SU-DHL-6 (cell line): Measurements from ENCODE around the gene GRIFIN.

Experiments used
- H2AFZ ChIP-seq: fragments of 200-600 bp; sonication (generic); 2 replicates; pipeline ENCODE4 v1.6.1; 2014; ENCODE audit warnings: low read depth, mild to moderate bottlenecking, moderate library complexity, mixed read lengths, antibody characterized with exemption, low read length; ENCODE audit not compliant: severe bottlenecking
- H3F3A ChIP-seq: fragments of 200-600 bp; shearing (Covaris generic); 2 replicates; pipeline ENCODE4 v1.6.0; 2016; ENCODE audit warnings: antibody characterized with exemption, mild to moderate bottlenecking; ENCODE audit not compliant: insufficient read depth
- H3K27ac ChIP-seq: fragments of 200-600 bp; sonication (generic); 2 replicates; pipeline ENCODE4 v1.5.1; 2016; ENCODE audit warnings: low read depth, mild to moderate bottlenecking, low read length, moderate library complexity, mixed read lengths
- H3K27me3 ChIP-seq: fragments of 200-600 bp; sonication (generic), shearing (Covaris generic); 2 replicates; pipeline ENCODE4 v1.6.0; 2014; ENCODE audit warnings: mild to moderate bottlenecking, low read length
- H3K36me3 ChIP-seq: fragments of 200-600 bp; sonication (generic); 2 replicates; pipeline ENCODE4 v1.6.1; 2014; ENCODE audit warnings: mild to moderate bottlenecking, low read length, mixed read lengths
- H3K4me2 ChIP-seq: fragments of 300-600, 200-600 bp; shearing (Covaris generic), sonication (generic); 2 replicates; pipeline ENCODE4 v1.6.0; 2014; ENCODE audit warnings: low read length, low read depth, mild to moderate bottlenecking; ENCODE audit not compliant: poor library complexity, severe bottlenecking
- H3K4me3 ChIP-seq: fragments of 200-600 bp; sonication (generic); 2 replicates; pipeline ENCODE4 v1.5.1; 2014; ENCODE audit warnings: antibody characterized with exemption, low read length, mild to moderate bottlenecking, mixed read lengths; ENCODE audit not compliant: insufficient read depth, poor library complexity, severe bottlenecking
- H3K79me2 ChIP-seq: fragments of 200-600 bp; sonication (generic); 2 replicates; pipeline ENCODE4 v1.6.1; 2014; ENCODE audit warnings: mild to moderate bottlenecking, low read length, moderate library complexity; ENCODE audit not compliant: insufficient read depth
- H3K9ac ChIP-seq: fragments of 200-600 bp; sonication (generic); 2 replicates; pipeline ENCODE4 v1.7.0; 2014; ENCODE audit warnings: mild to moderate bottlenecking, low read length
- H3K9me2 ChIP-seq: fragments of 200-600 bp; sonication (generic); replicated peaks from 2 replicates; pipeline ENCODE4 v1.6.1; 2014; ENCODE audit warnings: low read length; ENCODE audit not compliant: insufficient read depth
- H3K9me3 ChIP-seq: fragments of 200-600 bp; sonication (generic); 2 replicates; pipeline ENCODE4 v1.6.1; 2014; ENCODE audit warnings: low read length, mixed read lengths; ENCODE audit not compliant: insufficient read depth
- H4K20me1 ChIP-seq: fragments of 200-600 bp; sonication (generic); 2 replicates; pipeline ENCODE4 v1.6.1; 2014; ENCODE audit warnings: low read depth, mild to moderate bottlenecking, antibody characterized with exemption, low read length, moderate library complexity, mixed read lengths
- EZH2phosphoT487 ChIP-seq: fragments of 200-600 bp; sonication (generic), shearing (Covaris generic); conservative IDR thresholded peaks from 2 replicates; pipeline ENCODE4 v1.6.1; 2018; ENCODE audit warnings: mild to moderate bottlenecking, antibody characterized with exemption, low read length, moderate library complexity, mixed read lengths
- TF ChIP-seq, protein P1 (sequence below): fragments of 200-600 bp; sonication (generic); IDR thresholded peaks from one replicate; pipeline ENCODE4 v1.5.1; 2017; ENCODE audit warnings: antibody characterized with exemption, mild to moderate bottlenecking, low read length, moderate library complexity; ENCODE audit not compliant: insufficient read depth, poor library complexity, severe bottlenecking

The GRIFIN gene

DNA sequence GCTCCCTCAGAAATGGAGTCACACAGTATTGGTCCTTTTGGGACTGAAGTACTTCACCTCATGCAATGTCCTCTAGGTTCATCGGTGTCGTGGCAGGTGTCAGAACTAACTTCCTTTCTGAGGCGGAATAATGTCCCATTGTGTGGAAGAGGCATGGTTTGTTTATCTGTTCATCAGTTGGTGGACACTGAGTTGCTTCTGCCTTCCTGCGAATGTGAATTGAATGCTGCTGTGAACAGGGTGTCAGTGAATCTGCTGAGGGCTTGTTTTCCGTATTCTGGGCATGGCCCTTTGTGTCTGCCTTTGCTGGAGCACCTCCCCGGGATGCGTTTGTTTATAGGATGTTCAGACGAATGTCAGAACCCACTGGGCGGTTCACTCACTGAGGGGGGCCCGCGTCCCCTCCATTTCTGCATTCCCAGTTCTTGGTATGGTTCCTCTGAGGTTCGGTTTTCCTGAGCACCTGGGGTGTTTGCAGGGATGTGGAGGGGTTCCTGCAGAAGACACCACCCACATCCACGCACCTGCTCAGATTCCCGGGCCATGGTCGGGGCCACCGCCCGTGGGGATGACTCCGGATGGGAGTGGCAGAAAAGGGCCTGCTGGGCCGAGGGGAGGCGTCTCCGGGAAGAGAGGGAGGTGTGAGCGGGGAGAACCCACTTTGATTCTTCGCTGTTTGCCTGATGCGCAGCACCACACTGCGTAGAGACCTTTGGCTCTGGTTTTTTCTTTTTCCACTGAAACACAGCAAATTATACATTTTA, 39.7 kb downstream of the GRIFIN start:
- Histone ChIP-seq H3K79me2 (no peaks in the 10 kb centered on the region), H3K36me3 (no peaks in the 10 kb centered on the region), H4K20me1 (no peaks in the 10 kb centered on the region)

DNA sequence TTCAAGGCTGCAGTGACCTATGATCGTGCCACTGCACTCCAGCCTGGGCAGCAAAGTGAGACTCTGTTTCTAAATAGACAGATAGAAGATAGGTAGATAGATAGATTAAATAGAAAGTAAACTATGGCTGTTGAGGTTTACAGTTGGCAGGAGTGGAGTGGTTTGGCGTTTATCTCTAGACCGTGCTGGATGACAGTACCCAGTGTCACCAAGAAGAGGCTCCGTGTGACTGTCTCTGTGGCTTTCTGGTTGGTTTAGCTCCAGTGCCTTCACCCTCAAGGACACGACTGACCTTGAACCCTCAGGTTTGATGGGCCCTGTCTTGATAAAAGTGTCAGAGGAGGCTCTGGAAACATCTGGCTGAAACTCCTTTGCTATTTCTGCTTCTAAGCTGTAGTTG, 41.1 kb downstream of the GRIFIN start:
- no peak overlapping the region for H3K4me2 ChIP-seq
- H3F3A ChIP-seq, result no peaks in the 10 kb centered on the region
- H3K27ac ChIP-seq, result no peak overlapping the region
- TF ChIP-seq, protein P1, sequence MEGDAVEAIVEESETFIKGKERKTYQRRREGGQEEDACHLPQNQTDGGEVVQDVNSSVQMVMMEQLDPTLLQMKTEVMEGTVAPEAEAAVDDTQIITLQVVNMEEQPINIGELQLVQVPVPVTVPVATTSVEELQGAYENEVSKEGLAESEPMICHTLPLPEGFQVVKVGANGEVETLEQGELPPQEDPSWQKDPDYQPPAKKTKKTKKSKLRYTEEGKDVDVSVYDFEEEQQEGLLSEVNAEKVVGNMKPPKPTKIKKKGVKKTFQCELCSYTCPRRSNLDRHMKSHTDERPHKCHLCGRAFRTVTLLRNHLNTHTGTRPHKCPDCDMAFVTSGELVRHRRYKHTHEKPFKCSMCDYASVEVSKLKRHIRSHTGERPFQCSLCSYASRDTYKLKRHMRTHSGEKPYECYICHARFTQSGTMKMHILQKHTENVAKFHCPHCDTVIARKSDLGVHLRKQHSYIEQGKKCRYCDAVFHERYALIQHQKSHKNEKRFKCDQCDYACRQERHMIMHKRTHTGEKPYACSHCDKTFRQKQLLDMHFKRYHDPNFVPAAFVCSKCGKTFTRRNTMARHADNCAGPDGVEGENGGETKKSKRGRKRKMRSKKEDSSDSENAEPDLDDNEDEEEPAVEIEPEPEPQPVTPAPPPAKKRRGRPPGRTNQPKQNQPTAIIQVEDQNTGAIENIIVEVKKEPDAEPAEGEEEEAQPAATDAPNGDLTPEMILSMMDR, result no peak
- TF ChIP-seq EZH2phosphoT487, result no peak
- no peaks in the 10 kb centered on the region for H3K36me3 ChIP-seq
- H4K20me1 ChIP-seq, result no peaks in the 10 kb centered on the region
- no peak overlapping the region for H3K4me3 ChIP-seq
- H3K79me2 ChIP-seq, result no peaks in the 10 kb centered on the region
- no peaks in the 10 kb centered on the region for H3K9me3 ChIP-seq
- no peak overlapping the region for H2AFZ ChIP-seq
- no peaks in the 10 kb centered on the region for H3K27me3 ChIP-seq
- H3K9me2 ChIP-seq, result no peaks in the 10 kb centered on the region
- no peak overlapping the region for H3K9ac ChIP-seq

More for the DNA sequence above, 39.7 kb downstream of the GRIFIN start:
- H3K9me3 ChIP-seq, result no peaks in the 10 kb centered on the region
- no peak overlapping the region for H3K9ac ChIP-seq
- H3F3A ChIP-seq, result no peaks in the 10 kb centered on the region
- no peaks in the 10 kb centered on the region for H3K27me3 ChIP-seq
- no peak overlapping the region for H3K27ac ChIP-seq
- no peak overlapping the region for H2AFZ ChIP-seq
- no peak overlapping the region for H3K4me3 ChIP-seq
- no peak overlapping the region for H3K4me2 ChIP-seq
- H3K9me2 ChIP-seq, result no peaks in the 10 kb centered on the region
- TF ChIP-seq, protein P1, result no peak
- TF ChIP-seq EZH2phosphoT487, result no peak

DNA sequence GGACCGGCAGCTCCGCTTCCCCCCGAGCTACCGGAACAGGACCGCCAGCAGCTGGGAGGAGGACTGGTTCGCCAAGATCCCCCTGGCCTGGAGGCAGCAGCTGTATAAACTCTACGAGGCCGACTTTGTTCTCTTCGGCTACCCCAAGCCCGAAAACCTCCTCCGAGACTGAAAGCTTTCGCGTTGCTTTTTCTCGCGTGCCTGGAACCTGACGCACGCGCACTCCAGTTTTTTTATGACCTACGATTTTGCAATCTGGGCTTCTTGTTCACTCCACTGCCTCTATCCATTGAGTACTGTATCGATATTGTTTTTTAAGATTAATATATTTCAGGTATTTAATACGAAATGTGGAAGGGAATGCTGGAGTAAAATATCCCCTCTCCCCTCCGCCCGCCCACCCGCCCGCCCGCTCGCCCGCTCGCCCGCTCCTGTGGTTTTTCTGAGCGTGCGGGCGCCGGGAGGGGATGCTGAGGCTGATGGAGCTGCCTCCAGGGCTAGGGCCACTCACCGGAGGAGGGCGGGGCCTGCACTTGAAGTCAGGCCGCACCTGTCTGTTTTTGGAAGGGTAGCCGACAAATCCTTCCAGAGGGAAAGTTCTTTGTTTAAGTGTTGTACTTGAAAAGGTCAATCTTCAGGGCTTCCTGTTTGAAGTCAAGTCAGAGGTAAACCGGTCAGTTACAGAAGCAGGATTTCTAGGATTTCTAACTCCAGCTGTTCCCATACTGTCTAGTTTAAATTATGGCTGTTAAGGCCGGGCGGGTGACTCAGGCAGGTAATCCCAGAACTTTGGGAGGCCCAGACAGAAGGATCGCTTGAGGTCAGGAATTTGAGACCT, 42.3 kb downstream of the GRIFIN start:
- Histone ChIP-seq H3K4me3 (no peak overlapping the region), H3K9me3 (no peaks in the 10 kb centered on the region), H3F3A (0 out of 2 replicates have a peak, but pooled peaks cover 3% of the 10 kb centered on the region), H3K27ac (no peak overlapping the region), H3K9me2 (no peaks in the 10 kb centered on the region), H4K20me1 (0 out of 2 replicates have a peak, but pooled peaks cover 4% of the 10 kb centered on the region), H3K36me3 (no peaks in the 10 kb centered on the region), H3K27me3 (no peaks in the 10 kb centered on the region), H3K9ac (no peak overlapping the region), H2AFZ (no peak overlapping the region), H3K4me2 (no peak overlapping the region), H3K79me2 (no peaks in the 10 kb centered on the region)
- no peak for TF ChIP-seq EZH2phosphoT487
- TF ChIP-seq, protein P1, result no peak
